Naive B cell (primary cell): ENCODE data around the gene OR6M1. TPM values are rescaled to one million over a fixed set of nuclear protein-coding genes. Genes with fewer than 3 reads are reported as not detected.

ENCODE experiments used
- ATAC-seq, 2 donors: fragments of 150-1000 bp; cut with Tn5 transposase; 2 replicates each; pipeline ENCODE4 v1.10.0; 2021; ENCODE audit warnings: low read depth in 2 of 2, mild to moderate bottlenecking in 2 of 2, moderate library complexity in 2 of 2
- DNase-seq: peaks from one replicate; pipeline ENCODE4 v3.0.0; 2022
- H3K27ac Mint-ChIP-seq, 6 donors: one replicate each; pipeline ENCODE4 v1.8.0; 2020 to 2022; ENCODE audit warnings: mild to moderate bottlenecking in 6 of 6, mixed read lengths in 6 of 6, moderate library complexity in 5 of 6, inconsistent platforms in 2 of 6
- H3K27me3 Mint-ChIP-seq, 3 donors: one replicate each; pipeline ENCODE4 v1.8.0; 2021 to 2022; ENCODE audit warnings: mixed read lengths in 3 of 3, mild to moderate bottlenecking in 1 of 3
- H3K36me3 Mint-ChIP-seq, 2 donors: one replicate each; pipeline ENCODE4 v1.8.0; 2020 to 2022; ENCODE audit warnings: mixed read lengths in 2 of 2, inconsistent platforms in 1 of 2, mild to moderate bottlenecking in 1 of 2
- H3K4me1 Mint-ChIP-seq, 3 donors: one replicate each; pipeline ENCODE4 v1.8.0; 2020 to 2022; ENCODE audit warnings: mixed read lengths in 3 of 3, inconsistent platforms in 1 of 3, mild to moderate bottlenecking in 1 of 3, moderate library complexity in 1 of 3
- H3K4me3 Mint-ChIP-seq, 8 donors: one replicate each; pipeline ENCODE4 v1.8.0; 2020 to 2022; ENCODE audit warnings: mild to moderate bottlenecking in 8 of 8, mixed read lengths in 8 of 8, moderate library complexity in 8 of 8, inconsistent platforms in 2 of 8
- H3K9me3 Mint-ChIP-seq, 7 donors: one replicate each; pipeline ENCODE4 v1.8.0; 2020 to 2022; ENCODE audit warnings: mixed read lengths in 7 of 7, mild to moderate bottlenecking in 5 of 7, inconsistent platforms in 2 of 7, moderate library complexity in 1 of 7
- polyA plus RNA-seq, 6 donors: library from polyadenylated mRNA; unstranded; fragments of 300-500 nt; fragmentation: Illumina TruSeq; gene quantifications; one replicate each; pipeline ENCODE4 v1.2.3, GENCODE V29; 2021; ENCODE audit warnings: low read depth in 6 of 6

OR6M1 gene
- polyA plus RNA-seq, 6 donors from 2014 or later, result not detected

- DNase-seq (no peak), ATAC-seq (no peak)
- Mint-ChIP-seq H3K36me3 (peaks cover 0 to 7% of the 10 kb centered on the region in 2 donors), H3K4me1 (no peaks in the 10 kb centered on the region), H3K27me3 (peaks cover 5 to 20% (median 8%) of the 10 kb centered on the region in 3 donors), H3K27ac (no peak overlapping the region), H3K9me3 (peaks cover 3 to 11% (median 7%) of the 10 kb centered on the region in 7 donors), H3K4me3 (no peak overlapping the region)
Observed at GRCh38 chr11:123771664-123772063, 34.5 kb downstream of the OR6M1 start.

- Mint-ChIP-seq H3K4me3 (no peak overlapping the region), H3K9me3 (peaks cover 3 to 16% (median 7%) of the 10 kb centered on the region in 7 donors), H3K27ac (no peak overlapping the region), H3K4me1 (no peaks in the 10 kb centered on the region), H3K27me3 (peaks cover 10 to 20% (median 14%) of the 10 kb centered on the region in 3 donors), H3K36me3 (peaks cover 0 to 7% of the 10 kb centered on the region in 2 donors)
- DNase-seq (no peak), ATAC-seq (no peak)
Observed at GRCh38 chr11:123770712-123771111, 35.4 kb downstream of the OR6M1 start.

GRCh38 chr11:123765601-123766000 lies 40.5 kb downstream of the OR6M1 start:
- Mint-ChIP-seq H3K27ac (no peak overlapping the region), H3K27me3 (peaks cover 10 to 16% (median 14%) of the 10 kb centered on the region in 3 donors), H3K4me1 (no peaks in the 10 kb centered on the region), H3K36me3 (peaks cover 0 to 18% of the 10 kb centered on the region in 2 donors), H3K9me3 (peaks cover 7 to 40% (median 22%) of the 10 kb centered on the region in 7 donors), H3K4me3 (no peak overlapping the region)
- DNase-seq (no peak), ATAC-seq (no peak)

- Mint-ChIP-seq H3K9me3 (peaks cover 7 to 40% (median 20%) of the 10 kb centered on the region in 7 donors), H3K4me1 (no peaks in the 10 kb centered on the region), H3K27me3 (peaks cover 6 to 12% (median 10%) of the 10 kb centered on the region in 3 donors), H3K4me3 (no peak overlapping the region), H3K27ac (no peak overlapping the region), H3K36me3 (peaks cover 0 to 10% of the 10 kb centered on the region in 2 donors)
- ATAC-seq (no peak), DNase-seq (no peak)
Observed at GRCh38 chr11:123762422-123762821, 43.7 kb downstream of the OR6M1 start.

GRCh38 chr11:123760894-123761293 lies 45.3 kb downstream of the OR6M1 start:
- Mint-ChIP-seq H3K4me1 (no peaks in the 10 kb centered on the region), H3K27me3 (peaks cover 10 to 21% (median 11%) of the 10 kb centered on the region in 3 donors), H3K9me3 (peaks cover 7 to 35% (median 20%) of the 10 kb centered on the region in 7 donors), H3K27ac (no peak overlapping the region), H3K36me3 (peaks cover 0 to 10% of the 10 kb centered on the region in 2 donors), H3K4me3 (no peak overlapping the region)
- DNase-seq (no peak), ATAC-seq (no peak)

- Mint-ChIP-seq H3K27ac (no peak overlapping the region), H3K4me1 (no peaks in the 10 kb centered on the region), H3K4me3 (no peak overlapping the region), H3K27me3 (peaks cover 11 to 28% (median 20%) of the 10 kb centered on the region in 3 donors), H3K36me3 (peaks cover 0 to 10% of the 10 kb centered on the region in 2 donors), H3K9me3 (peaks cover 4 to 15% (median 12%) of the 10 kb centered on the region in 7 donors)
- ATAC-seq (no peak), DNase-seq (no peak)
Observed at GRCh38 chr11:123757976-123758375, 48.2 kb downstream of the OR6M1 start.

GRCh38 chr11:123755813-123756212 lies 50.3 kb downstream of the OR6M1 start:
- H3K27ac Mint-ChIP-seq, result peak overlapping the region in 1 of 6 donors; percentile 54
- DNase-seq, result no peak
- H3K36me3 Mint-ChIP-seq, result no peaks in the 10 kb centered on the region

More at GRCh38 chr11:123755813-123756212, 50.3 kb downstream of the OR6M1 start:
- no peak overlapping the region for H3K4me3 Mint-ChIP-seq
- H3K9me3 Mint-ChIP-seq, result peaks cover 0 to 2% (median 0%) of the 10 kb centered on the region in 7 donors
- peaks cover 25 to 48% (median 40%) of the 10 kb centered on the region in 3 donors for H3K27me3 Mint-ChIP-seq
- no peak for ATAC-seq
- no peaks in the 10 kb centered on the region for H3K4me1 Mint-ChIP-seq

Other genes with a start within 250 kb of the OR6M1 start
- under 1 TPM in 1 of 6 donors, not detected in 5; 0.10 TPM for gene SCN3B, start 151.7 kb downstream of the OR6M1 start, polyA plus RNA-seq
- 10 to 100 TPM in 2 of 6 donors, 1 to 10 TPM in 3, not detected in 1; 6.3 to 16.4 (median 8.8) TPM for gene ZNF202, start 64.7 kb downstream of the OR6M1 start, polyA plus RNA-seq
- gene OR6X1, start 51.8 kb downstream of the OR6M1 start, polyA plus RNA-seq, result not detected
- gene TMEM225, start 79.3 kb upstream of the OR6M1 start, polyA plus RNA-seq, result not detected
- gene OR8D4, start 95.8 kb upstream of the OR6M1 start, polyA plus RNA-seq, result not detected
- gene OR4D5, start 133.3 kb upstream of the OR6M1 start, polyA plus RNA-seq, result not detected
- not detected for gene OR6T1, start 137.5 kb upstream of the OR6M1 start, polyA plus RNA-seq
- not detected for gene OR10S1, start 171.4 kb upstream of the OR6M1 start, polyA plus RNA-seq
- not detected for gene OR10G6, start 188.8 kb upstream of the OR6M1 start, polyA plus RNA-seq
- not detected for gene OR10G4, start 206.6 kb upstream of the OR6M1 start, polyA plus RNA-seq
- gene OR10G9, start 216.7 kb upstream of the OR6M1 start, polyA plus RNA-seq, result not detected
- gene OR10G8, start 220.4 kb upstream of the OR6M1 start, polyA plus RNA-seq, result not detected
- gene OR10G7, start 235.0 kb upstream of the OR6M1 start, polyA plus RNA-seq, result not detected